ENCODE measurements around the gene KAZN. TPM values are rescaled to one million over a fixed set of nuclear protein-coding genes. Genes with fewer than 3 reads are reported as not detected.

Gene KAZN
- total and polyA plus RNA-seq, 2 of the 8 experiments (the other 6 are each of a cell fraction or from before 2014, with no cell fraction given), result 3.7 to 11.8 TPM

DNA sequence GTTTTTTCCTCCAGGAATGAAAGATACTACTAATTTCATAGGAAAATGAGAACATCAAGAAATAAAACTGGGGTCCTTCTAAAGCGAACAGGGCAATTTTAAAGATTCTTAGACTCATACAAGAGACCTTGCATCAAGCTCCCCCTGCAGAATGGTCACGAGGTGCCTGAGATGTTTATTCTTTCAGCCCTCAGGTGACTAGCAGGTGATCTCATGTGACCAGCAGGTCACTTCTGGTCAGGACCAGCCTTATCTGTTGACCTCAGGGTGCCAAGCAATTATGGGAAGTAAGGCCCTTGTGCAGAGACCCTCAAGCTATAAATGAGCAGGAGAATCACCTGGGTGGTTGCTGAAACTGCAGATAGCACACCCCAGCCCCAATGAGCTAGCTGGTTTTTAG is 534.5 kb downstream of the KAZN start (continued):
- TF ChIP-seq SIRT6 (IDR thresholded peaks at IDR 0.05; ENCODE audit: low read length) (no peak), SIX5 (IDR thresholded peaks at IDR 0.05; ENCODE audit: low read depth, low read length) (no peak)
- TF ChIP-seq, protein P1, sequence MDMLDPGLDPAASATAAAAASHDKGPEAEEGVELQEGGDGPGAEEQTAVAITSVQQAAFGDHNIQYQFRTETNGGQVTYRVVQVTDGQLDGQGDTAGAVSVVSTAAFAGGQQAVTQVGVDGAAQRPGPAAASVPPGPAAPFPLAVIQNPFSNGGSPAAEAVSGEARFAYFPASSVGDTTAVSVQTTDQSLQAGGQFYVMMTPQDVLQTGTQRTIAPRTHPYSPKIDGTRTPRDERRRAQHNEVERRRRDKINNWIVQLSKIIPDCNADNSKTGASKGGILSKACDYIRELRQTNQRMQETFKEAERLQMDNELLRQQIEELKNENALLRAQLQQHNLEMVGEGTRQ (IDR thresholded peaks at IDR 0.05; ENCODE audit: low read length), result no peak
